ENCODE results near the gene RELL1.

- TF ChIP-seq CTCF (conservative IDR thresholded peaks at IDR 0.05 in 1 of 2, IDR thresholded peaks at IDR 0.05 in 1 of 2; ENCODE audit: extremely low read depth in 1 of 2, insufficient read depth in 1 of 2, low read depth in 1 of 2, low read length in 2 of 2) (no peak), EZH2 (IDR thresholded peaks at IDR 0.05; ENCODE audit: borderline replicate concordance, low read length) (no peak)
Observed at GRCh38 chr4:37584493-37585060, 101.6 kb downstream of the RELL1 start.
